Prostate gland (tissue), 2 donors: Measurements from ENCODE around the gene PCDHGA6.
"Not testable (repeated sequence)": the region's sequence is repeated elsewhere in the genome, so short reads cannot be mapped to it uniquely, and the experiment has no call there.

Source experiments
- POLR2A ChIP-seq: fragments of 450-650 bp; IDR thresholded peaks from one replicate; pipeline ENCODE4 v1.6.1; 2016; ENCODE audit warnings: antibody characterized with exemption, mild to moderate bottlenecking
- TF ChIP-seq, protein P1 (sequence below), 4 experiments: fragments of 200-600 bp in 2 of 4; fragments of 450-650 bp in 2 of 4; sonication (generic) in 2 of 4; IDR thresholded peaks; 1 replicate in 3 of 4; 2 replicates in 1 of 4; pipeline ENCODE4 v1.5.1; 2016 to 2019; ENCODE audit warnings: antibody characterized with exemption in 4 of 4, mild to moderate bottlenecking in 2 of 4, moderate library complexity in 2 of 4

DNA sequence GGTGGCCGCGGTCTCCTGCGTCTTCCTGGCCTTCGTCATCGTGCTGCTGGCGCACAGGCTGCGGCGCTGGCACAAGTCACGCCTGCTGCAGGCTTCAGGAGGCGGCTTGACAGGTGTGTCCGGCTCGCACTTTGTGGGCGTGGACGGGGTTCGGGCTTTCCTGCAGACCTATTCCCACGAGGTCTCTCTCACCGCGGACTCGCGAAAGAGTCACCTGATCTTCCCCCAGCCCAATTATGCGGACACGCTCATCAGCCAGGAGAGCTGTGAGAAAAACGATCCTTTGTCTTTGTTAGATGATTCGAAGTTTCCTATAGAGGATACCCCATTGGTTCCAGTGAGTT, 41.6 kb downstream of the PCDHGA6 start:
- TF ChIP-seq, protein P1, sequence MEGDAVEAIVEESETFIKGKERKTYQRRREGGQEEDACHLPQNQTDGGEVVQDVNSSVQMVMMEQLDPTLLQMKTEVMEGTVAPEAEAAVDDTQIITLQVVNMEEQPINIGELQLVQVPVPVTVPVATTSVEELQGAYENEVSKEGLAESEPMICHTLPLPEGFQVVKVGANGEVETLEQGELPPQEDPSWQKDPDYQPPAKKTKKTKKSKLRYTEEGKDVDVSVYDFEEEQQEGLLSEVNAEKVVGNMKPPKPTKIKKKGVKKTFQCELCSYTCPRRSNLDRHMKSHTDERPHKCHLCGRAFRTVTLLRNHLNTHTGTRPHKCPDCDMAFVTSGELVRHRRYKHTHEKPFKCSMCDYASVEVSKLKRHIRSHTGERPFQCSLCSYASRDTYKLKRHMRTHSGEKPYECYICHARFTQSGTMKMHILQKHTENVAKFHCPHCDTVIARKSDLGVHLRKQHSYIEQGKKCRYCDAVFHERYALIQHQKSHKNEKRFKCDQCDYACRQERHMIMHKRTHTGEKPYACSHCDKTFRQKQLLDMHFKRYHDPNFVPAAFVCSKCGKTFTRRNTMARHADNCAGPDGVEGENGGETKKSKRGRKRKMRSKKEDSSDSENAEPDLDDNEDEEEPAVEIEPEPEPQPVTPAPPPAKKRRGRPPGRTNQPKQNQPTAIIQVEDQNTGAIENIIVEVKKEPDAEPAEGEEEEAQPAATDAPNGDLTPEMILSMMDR (IDR thresholded peaks at IDR 0.05): not testable (repeated sequence)
- TF ChIP-seq POLR2A: not testable (repeated sequence)
